SK-N-SH (cell line): ENCODE results near the gene DGKZ. TPM values are rescaled to one million over a fixed set of nuclear protein-coding genes. Genes with fewer than 3 reads are reported as not detected.
A peak's percentile ranks its signal among the peaks of the same experiment; 100 is the strongest.

ENCODE experiments used
- CTCF ChIA-PET: fragments of 300-600, 350-600 bp; formaldehyde crosslinking; extraction: SDS; loops from one replicate; lab custom pipeline; 2021; lab: Yijun Ruan, JAX
- POLR2A ChIA-PET: fragments of 350-600 bp; sonication (Branson Sonifier 250); formaldehyde crosslinking; extraction: SDS; loops from one replicate; lab custom pipeline; 2020; ENCODE audit warnings: antibody characterized with exemption, inconsistent platforms; lab: Yijun Ruan, JAX
- DNase-seq: peaks from one replicate; pipeline ENCODE4 v3.0.0; 2012
- H2AFZ ChIP-seq: fragments of 200-600 bp; sonication (generic); 2 replicates; pipeline ENCODE4 v1.8.1; 2016; ENCODE audit warnings: antibody characterized with exemption, mild to moderate bottlenecking, low read depth
- H3F3A ChIP-seq: fragments of 200-600 bp; sonication (generic); replicated peaks from 2 replicates; pipeline ENCODE3; 2016; ENCODE audit warnings: antibody characterized with exemption, mild to moderate bottlenecking; ENCODE audit not compliant: insufficient read depth
- H3K27ac ChIP-seq, 2 experiments: fragments of 200-500 bp in 1 of 2; fragments of 200-600 bp in 1 of 2; sonication (Bioruptor generic) in 1 of 2; sonication (generic), shearing (Covaris generic) in 1 of 2; 2 replicates each; pipeline versions ENCODE4 v1.5.1 to v1.6.1; 2014 to 2016; ENCODE audit warnings: low read depth in 2 of 2, inconsistent platforms in 1 of 2, low read length in 1 of 2, mild to moderate bottlenecking in 1 of 2, mixed read lengths in 1 of 2
- H3K27me3 ChIP-seq: fragments of 200-600 bp; sonication (generic), shearing (Covaris generic); 2 replicates; pipeline ENCODE4 v1.6.1; 2016; ENCODE audit warnings: mixed run types; ENCODE audit not compliant: insufficient read depth
- H3K36me3 ChIP-seq, 2 experiments: fragments of 200-500 bp in 1 of 2; fragments of 200-600 bp in 1 of 2; sonication (Bioruptor generic) in 1 of 2; sonication (generic) in 1 of 2; replicated peaks in 1 of 2; 2 replicates each; pipeline versions ENCODE3 to v1.5.1; 2014 to 2016; ENCODE audit warnings: low read length in 1 of 2, mild to moderate bottlenecking in 1 of 2; ENCODE audit not compliant: insufficient read depth in 2 of 2, control insufficient read depth in 1 of 2
- H3K4me1 ChIP-seq, 2 experiments: fragments of 200-500 bp in 1 of 2; fragments of 200-600 bp in 1 of 2; sonication (Bioruptor generic) in 1 of 2; sonication (generic), shearing (Covaris generic) in 1 of 2; 2 replicates each; pipeline versions ENCODE4 v1.5.1 to v1.6.1; 2014 to 2016; ENCODE audit warnings: low read depth in 1 of 2, low read length in 1 of 2, mixed run types in 1 of 2; ENCODE audit not compliant: insufficient read depth in 2 of 2, control insufficient read depth in 1 of 2
- H3K4me2 ChIP-seq: fragments of 200-600 bp; sonication (generic), shearing (Covaris generic); 2 replicates; pipeline ENCODE4 v1.6.1; 2017; ENCODE audit warnings: mixed run types
- H3K4me3 ChIP-seq, 2 experiments: fragments of 200-500 bp in 1 of 2; fragments of 200-600 bp in 1 of 2; sonication (Bioruptor generic) in 1 of 2; sonication (generic), shearing (Covaris generic) in 1 of 2; 2 replicates each; pipeline versions ENCODE4 v1.5.1 to v1.8.1; 2014 to 2016; ENCODE audit warnings: low read depth in 2 of 2, inconsistent platforms in 1 of 2, low read length in 1 of 2, mild to moderate bottlenecking in 1 of 2, mixed read lengths in 1 of 2, moderate library complexity in 1 of 2
- H3K79me2 ChIP-seq: fragments of 200-600 bp; sonication (generic); 2 replicates; pipeline ENCODE4 v1.8.1; 2017; ENCODE audit warnings: mild to moderate bottlenecking; ENCODE audit not compliant: insufficient read depth
- H3K9ac ChIP-seq: fragments of 200-600 bp; sonication (generic); 2 replicates; pipeline ENCODE4 v1.6.1; 2017; ENCODE audit warnings: mixed run types
- H3K9me2 ChIP-seq: fragments of 200-600 bp; sonication (generic); 2 replicates; pipeline ENCODE4 v1.6.1; 2017; ENCODE audit warnings: mixed run types
- H3K9me3 ChIP-seq: fragments of 200-600 bp; sonication (generic); 2 replicates; pipeline ENCODE4 v1.6.1; 2017; ENCODE audit warnings: mixed run types, mild to moderate bottlenecking, moderate library complexity
- H4K20me1 ChIP-seq: fragments of 200-600 bp; sonication (generic); 2 replicates; pipeline ENCODE4 v1.6.1; 2017; ENCODE audit warnings: mild to moderate bottlenecking, mixed run types; ENCODE audit not compliant: insufficient read depth
- ELF1 ChIP-seq: IDR thresholded peaks from 2 replicates; pipeline ENCODE4 v1.4.0; 2012
- EP300 ChIP-seq, 2 experiments: IDR thresholded peaks; 2 replicates each; pipeline versions ENCODE4 v1.4.0 to v1.6.1; 2012; ENCODE audit warnings: borderline replicate concordance in 1 of 2, low read depth in 1 of 2, low read length in 1 of 2
- EZH2phosphoT487 ChIP-seq: fragments of 200-600 bp; sonication (generic); IDR thresholded peaks from 2 replicates; pipeline ENCODE4 v1.6.1; 2017; ENCODE audit warnings: low read depth, mixed run types, mild to moderate bottlenecking, antibody characterized with exemption, moderate library complexity, borderline replicate concordance
- FOXJ3 ChIP-seq: sonication (generic); formaldehyde crosslinking; IDR thresholded peaks from 2 replicates; pipeline ENCODE4 v1.5.1; 2020; ENCODE audit warnings: mild to moderate bottlenecking, missing genetic modification reagents
- FOXM1 ChIP-seq: IDR thresholded peaks from 2 replicates; pipeline ENCODE4 v1.4.0; 2012; ENCODE audit warnings: low read depth, mild to moderate bottlenecking
- GABPA ChIP-seq: IDR thresholded peaks from 2 replicates; pipeline ENCODE4 v1.4.0; 2012; ENCODE audit warnings: low read depth, mild to moderate bottlenecking
- GATA2 ChIP-seq: sonication (generic); formaldehyde crosslinking; IDR thresholded peaks from 2 replicates; pipeline ENCODE4 v1.5.0; 2020; ENCODE audit warnings: mild to moderate bottlenecking, missing genetic modification reagents
- JUND ChIP-seq: IDR thresholded peaks from 2 replicates; pipeline ENCODE4 v1.4.0; 2012
- MAX ChIP-seq: IDR thresholded peaks from 2 replicates; pipeline ENCODE4 v1.4.0; 2012; ENCODE audit warnings: low read depth
- MEF2A ChIP-seq: IDR thresholded peaks from 2 replicates; pipeline ENCODE4 v1.4.0; 2012; ENCODE audit warnings: low read depth, borderline replicate concordance
- MXI1 ChIP-seq: IDR thresholded peaks from 2 replicates; pipeline ENCODE4 v1.6.1; 2012; ENCODE audit warnings: mild to moderate bottlenecking, low read depth, low read length, improper control_type of control experiment
- NRF1 ChIP-seq: IDR thresholded peaks from 2 replicates; pipeline ENCODE4 v1.6.1; 2012; ENCODE audit warnings: low read depth, mild to moderate bottlenecking, low read length
- PBX3 ChIP-seq: IDR thresholded peaks from 2 replicates; pipeline ENCODE4; 2012
- REST ChIP-seq: IDR thresholded peaks from 2 replicates; pipeline ENCODE4 v1.6.1; 2012; ENCODE audit warnings: mild to moderate bottlenecking, low read depth, low read length, moderate library complexity
- RFX5 ChIP-seq: IDR thresholded peaks from 2 replicates; pipeline ENCODE4 v1.6.1; 2012; ENCODE audit warnings: mild to moderate bottlenecking, improper control_type of control experiment, low read length
- RXRA ChIP-seq: IDR thresholded peaks from 2 replicates; pipeline ENCODE4 v1.4.0; 2012; ENCODE audit warnings: low read depth, mild to moderate bottlenecking, borderline replicate concordance
- SIN3A ChIP-seq: IDR thresholded peaks from 2 replicates; pipeline ENCODE4 v1.6.1; 2012; ENCODE audit warnings: low read depth, mild to moderate bottlenecking, low read length, moderate library complexity, borderline replicate concordance
- SMC3 ChIP-seq: IDR thresholded peaks from 2 replicates; pipeline ENCODE4 v1.6.1; 2012; ENCODE audit warnings: low read depth, low read length, improper control_type of control experiment
- TAF1 ChIP-seq: IDR thresholded peaks from 2 replicates; pipeline ENCODE4 v1.6.1; 2012; ENCODE audit warnings: low read depth, mild to moderate bottlenecking, low read length, moderate library complexity, borderline replicate concordance
- TCF12 ChIP-seq: IDR thresholded peaks from 2 replicates; pipeline ENCODE4 v1.4.0; 2012
- USF2 ChIP-seq: fragments of 150-350 bp; IDR thresholded peaks from 2 replicates; pipeline ENCODE4 v1.6.1; 2017; ENCODE audit warnings: antibody characterized with exemption, low read length, low read depth, borderline replicate concordance
- YY1 ChIP-seq: IDR thresholded peaks from 2 replicates; pipeline ENCODE4 v1.4.0; 2012; ENCODE audit warnings: low read depth, mild to moderate bottlenecking
- WGBS: methylation state at CpG from one replicate; pipeline ENCODE4 v1.1.6; 2017; ENCODE audit warnings: low lambda C conversion rate; 5-methylcytosine and 5-hydroxymethylcytosine counted together
- polyA plus RNA-seq, 3 experiments: library from polyadenylated mRNA; depleted of rRNA; stranded (reverse); fragments of >200 nt; gene quantifications; 2 replicates each; pipeline ENCODE4 v1.2.3, GENCODE V29; 2012

Gene DGKZ
- polyA plus RNA-seq, 1 of the 3 experiments (the other 2 are of a cell fraction): 33.2 TPM

- ChIA-PET CTCF (interaction anchor here (0.7 to 18.5 kb wide), 21 partner anchors 10 to 444 kb away, joined by 3 to 459 read pairs (median 5); partner anchors contain the start of gene CREB3L1), POLR2A (interaction anchor here (1.6 kb wide), 1 partner anchor 68 kb away, joined by 4 read pairs; no protein-coding TSS in a partner anchor)
- Histone ChIP-seq H3K36me3 (peaks cover 5 to 37% of the 10 kb centered on the region in 2 experiments), H3K27me3 (no peaks in the 10 kb centered on the region), H3K4me3 (no peak overlapping the region), H3K4me2 (no peak overlapping the region), H3F3A (peaks cover 19% of the 10 kb centered on the region), H2AFZ (no peak overlapping the region), H3K9me2 (no peaks in the 10 kb centered on the region), H3K9ac (no peak overlapping the region), H3K4me1 (peaks cover 0 to 2% of the 10 kb centered on the region in 2 experiments; a peak in 1 of 4 replicates), H3K9me3 (no peaks in the 10 kb centered on the region), H4K20me1 (no peaks in the 10 kb centered on the region), H3K79me2 (peaks cover 59% of the 10 kb centered on the region), H3K27ac (no peak overlapping the region)
- no peak for DNase-seq
- TF ChIP-seq ELF1: no peak
- no peak for TF ChIP-seq FOXJ3 (CRISPR knock-in tag)
- TF ChIP-seq GABPA: no peak
- no peak for TF ChIP-seq GATA2 (CRISPR knock-in tag)
- TF ChIP-seq EZH2phosphoT487: no peak
- no peak for TF ChIP-seq NRF1
- no peak for TF ChIP-seq MXI1
- no peak for TF ChIP-seq TAF1
- TF ChIP-seq EP300 (IDR thresholded peaks at IDR 0.05; ENCODE audit: borderline replicate concordance in 1 of 2, low read depth in 1 of 2, low read length in 1 of 2): no peak
- no peak for TF ChIP-seq YY1
- no peak for TF ChIP-seq SIN3A
- no peak for TF ChIP-seq USF2
- TF ChIP-seq RFX5: no peak
- 100% methylated on average over 3 of the region's 3 CpGs for WGBS
Observed at GRCh38 chr11:46307369-46307768, 39.9 kb upstream of the DGKZ start.

- Histone ChIP-seq H3K27me3 (no peaks in the 10 kb centered on the region), H3K4me1 (peaks cover 0 to 2% of the 10 kb centered on the region in 2 experiments; a peak in 1 of 4 replicates), H3K9ac (no peak overlapping the region), H3K9me3 (no peaks in the 10 kb centered on the region), H3K4me2 (no peak overlapping the region), H4K20me1 (no peaks in the 10 kb centered on the region), H3K36me3 (peaks cover 5 to 36% of the 10 kb centered on the region in 2 experiments), H3K4me3 (no peak overlapping the region), H3K27ac (0 out of 4 replicates have a peak overlapping the region, but pooled peaks of 1 of the 2 experiments have one; percentile 15), H2AFZ (no peak overlapping the region), H3F3A (peaks cover 14% of the 10 kb centered on the region), H3K9me2 (no peaks in the 10 kb centered on the region), H3K79me2 (peaks cover 57% of the 10 kb centered on the region)
- no peak for DNase-seq
- ChIA-PET POLR2A (interaction anchor here (2.3 to 3.4 kb wide), 2 partner anchors 65 to 70 kb away, joined by 7 to 14 read pairs; no protein-coding TSS in a partner anchor), CTCF (interaction anchor here (0.6 to 18.5 kb wide), 35 partner anchors 8 to 445 kb away, joined by 3 to 459 read pairs (median 7); partner anchors contain the start of gene CREB3L1)
- WGBS: 73% methylated on average over 5 of the region's 14 CpGs
- no peak for TF ChIP-seq SMC3
- TF ChIP-seq MEF2A: no peak
- no peak for TF ChIP-seq PBX3
- TF ChIP-seq YY1: no peak
- no peak for TF ChIP-seq FOXJ3 (CRISPR knock-in tag)
- TF ChIP-seq RXRA: no peak
- TF ChIP-seq MXI1: no peak
- no peak for TF ChIP-seq TCF12
- no peak for TF ChIP-seq JUND
- TF ChIP-seq FOXM1: no peak
- no peak for TF ChIP-seq REST
- TF ChIP-seq GATA2 (CRISPR knock-in tag): no peak
- no peak for TF ChIP-seq MAX
Observed at GRCh38 chr11:46307785-46308341, 39.4 kb upstream of the DGKZ start.
